HFFc6 (cell line): ENCODE measurements around the gene SOCS3. TPM values are rescaled to one million over a fixed set of nuclear protein-coding genes. Genes with fewer than 3 reads are reported as not detected.
A peak's percentile ranks its signal among the peaks of the same experiment; 100 is the strongest.

Experiments
- DNase-seq: peaks from one replicate; pipeline ENCODE4 v3.0.0-alpha.2; 2018
- H3K27ac Mint-ChIP-seq: 2 replicates; pipeline ENCODE4 v1.8.0; 2020; ENCODE audit warnings: mild to moderate bottlenecking, mixed read lengths
- H3K27me3 Mint-ChIP-seq: 2 replicates; pipeline ENCODE4 v1.8.0; 2021; ENCODE audit warnings: mild to moderate bottlenecking, moderate library complexity, mixed read lengths; ENCODE audit not compliant: insufficient read depth
- H3K36me3 Mint-ChIP-seq: 2 replicates; pipeline ENCODE4 v1.8.0; 2021; ENCODE audit warnings: low read depth, mixed read lengths
- H3K4me1 Mint-ChIP-seq: 2 replicates; pipeline ENCODE4 v1.8.0; 2020; ENCODE audit warnings: low read depth, mixed read lengths
- H3K4me3 Mint-ChIP-seq: 2 replicates; pipeline ENCODE4 v1.8.0; 2020; ENCODE audit warnings: mild to moderate bottlenecking, moderate library complexity, mixed read lengths
- H3K9me3 Mint-ChIP-seq: 2 replicates; pipeline ENCODE4 v1.8.0; 2020; ENCODE audit warnings: mild to moderate bottlenecking, mixed read lengths
- long read RNA-seq: library from polyadenylated mRNA; unstranded; transcript quantifications from one replicate; pipeline ENCODE4 v2.0.0, GENCODE V29; 2019
- total RNA-seq, 6 experiments: library from RNA; stranded (reverse); fragmentation: NEBNext Ultra II Directional; extraction: Animal tissue kit (Norgen Biotek cat#: 25700); gene quantifications; 2 replicates in 1 of 6; 3 replicates in 5 of 6; pipeline ENCODE4 v1.2.3, GENCODE V29; 2021
- TF ChIP-seq, protein P1 (sequence below): fragments of 200-600 bp; sonication (generic); IDR thresholded peaks from 2 replicates; pipeline ENCODE4 v1.5.0; 2021; ENCODE audit warnings: antibody characterized with exemption, mild to moderate bottlenecking

The SOCS3 gene, protein sequence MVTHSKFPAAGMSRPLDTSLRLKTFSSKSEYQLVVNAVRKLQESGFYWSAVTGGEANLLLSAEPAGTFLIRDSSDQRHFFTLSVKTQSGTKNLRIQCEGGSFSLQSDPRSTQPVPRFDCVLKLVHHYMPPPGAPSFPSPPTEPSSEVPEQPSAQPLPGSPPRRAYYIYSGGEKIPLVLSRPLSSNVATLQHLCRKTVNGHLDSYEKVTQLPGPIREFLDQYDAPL
- total RNA-seq = 10 to 100 TPM; 27.4 to 37.2 (median 33.2) TPM
- long read RNA-seq, transcript SOCS3-201 (2 exons, 2,734 nt) = major isoform, 31 of 33 reads
- long read RNA-seq, partial matches to known transcripts = 0 of 33 reads
- long read RNA-seq, other reads (novel, unspliced or antisense) = 2 of 33 reads

DNA sequence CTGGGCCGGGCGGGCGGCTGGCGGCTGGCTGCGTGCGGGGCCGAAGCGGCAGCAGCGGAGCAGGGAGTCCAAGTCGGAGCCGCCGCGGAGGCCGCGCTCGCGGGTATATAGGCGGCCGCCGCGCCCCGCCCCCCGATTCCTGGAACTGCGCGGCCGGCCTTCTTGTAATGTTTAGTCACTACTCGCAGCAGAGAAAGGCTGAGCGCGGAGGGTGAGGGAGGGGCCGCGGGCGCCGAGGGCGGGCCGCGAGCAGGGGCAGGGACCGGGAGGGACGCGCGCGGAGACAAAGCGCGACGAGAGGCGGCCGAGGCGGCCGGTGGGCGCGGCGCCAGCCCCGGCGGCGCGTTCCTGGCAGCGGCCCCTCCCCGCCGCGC, at the start of gene SOCS3:
SOCS3 (minus strand) TSS at position 81 of the 374 bp plus-strand sequence. CDS start 982 bp downstream, outside the sequence.
- peaks cover 27% of the 10 kb centered on the region for H3K27me3 Mint-ChIP-seq
- peak within 1 kb of the TSS; percentile 93 for H3K4me3 Mint-ChIP-seq
- DNase-seq = peak; percentile 97
- TF ChIP-seq, protein P1, sequence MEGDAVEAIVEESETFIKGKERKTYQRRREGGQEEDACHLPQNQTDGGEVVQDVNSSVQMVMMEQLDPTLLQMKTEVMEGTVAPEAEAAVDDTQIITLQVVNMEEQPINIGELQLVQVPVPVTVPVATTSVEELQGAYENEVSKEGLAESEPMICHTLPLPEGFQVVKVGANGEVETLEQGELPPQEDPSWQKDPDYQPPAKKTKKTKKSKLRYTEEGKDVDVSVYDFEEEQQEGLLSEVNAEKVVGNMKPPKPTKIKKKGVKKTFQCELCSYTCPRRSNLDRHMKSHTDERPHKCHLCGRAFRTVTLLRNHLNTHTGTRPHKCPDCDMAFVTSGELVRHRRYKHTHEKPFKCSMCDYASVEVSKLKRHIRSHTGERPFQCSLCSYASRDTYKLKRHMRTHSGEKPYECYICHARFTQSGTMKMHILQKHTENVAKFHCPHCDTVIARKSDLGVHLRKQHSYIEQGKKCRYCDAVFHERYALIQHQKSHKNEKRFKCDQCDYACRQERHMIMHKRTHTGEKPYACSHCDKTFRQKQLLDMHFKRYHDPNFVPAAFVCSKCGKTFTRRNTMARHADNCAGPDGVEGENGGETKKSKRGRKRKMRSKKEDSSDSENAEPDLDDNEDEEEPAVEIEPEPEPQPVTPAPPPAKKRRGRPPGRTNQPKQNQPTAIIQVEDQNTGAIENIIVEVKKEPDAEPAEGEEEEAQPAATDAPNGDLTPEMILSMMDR = no peak
- H3K27ac Mint-ChIP-seq = peak within 1 kb of the TSS; percentile 98
- no peaks in the 10 kb centered on the region for H3K9me3 Mint-ChIP-seq
- H3K36me3 Mint-ChIP-seq = peaks cover 22% of the 10 kb centered on the region
- H3K4me1 Mint-ChIP-seq = peaks cover 37% of the 10 kb centered on the region

DNA sequence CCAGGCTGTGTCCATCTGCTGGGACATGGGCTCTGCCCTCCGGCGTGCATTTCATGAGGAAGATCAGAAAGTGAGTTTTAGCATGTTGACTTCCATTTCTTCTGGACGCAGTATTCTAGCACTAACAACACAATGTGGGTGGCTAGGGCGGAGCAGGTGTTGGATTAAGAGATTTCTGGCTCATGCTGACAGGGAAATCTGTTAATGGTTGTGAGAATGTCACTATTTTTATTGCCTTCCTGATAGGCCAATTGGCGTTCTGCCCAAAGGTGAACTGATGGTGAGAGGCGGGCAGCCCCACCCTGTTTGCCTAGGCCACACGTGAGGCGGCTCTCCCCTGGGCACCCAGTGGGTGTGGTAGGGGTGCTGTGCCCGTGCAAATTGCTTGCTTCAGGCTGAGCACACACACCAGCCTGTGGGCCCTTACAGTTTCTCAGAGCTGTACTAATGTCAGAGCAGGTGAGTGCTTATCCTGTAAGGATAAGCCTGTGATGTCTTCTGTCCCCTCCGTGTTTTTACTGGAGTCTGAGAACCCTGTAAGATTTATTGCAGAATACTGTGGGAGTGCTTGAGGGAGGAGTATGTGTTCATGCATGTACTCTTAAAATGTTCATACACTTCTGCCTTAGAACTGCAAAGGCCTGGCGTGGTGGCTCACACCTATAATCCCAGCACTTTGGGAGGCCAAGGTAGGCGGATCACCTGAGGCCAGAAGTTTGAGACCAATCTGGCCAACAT, 49.5 kb upstream of the SOCS3 start:
- Mint-ChIP-seq H3K36me3 (peaks cover 11% of the 10 kb centered on the region; the same call in 1 of the 2 replicates), H3K9me3 (no peaks in the 10 kb centered on the region), H3K27me3 (no peaks in the 10 kb centered on the region; the same call in 1 of the 2 replicates), H3K4me3 (no peak overlapping the region), H3K4me1 (peaks cover 33% of the 10 kb centered on the region), H3K27ac (no peak overlapping the region)
- no peak for DNase-seq
- TF ChIP-seq, protein P1 = no peak

DNA sequence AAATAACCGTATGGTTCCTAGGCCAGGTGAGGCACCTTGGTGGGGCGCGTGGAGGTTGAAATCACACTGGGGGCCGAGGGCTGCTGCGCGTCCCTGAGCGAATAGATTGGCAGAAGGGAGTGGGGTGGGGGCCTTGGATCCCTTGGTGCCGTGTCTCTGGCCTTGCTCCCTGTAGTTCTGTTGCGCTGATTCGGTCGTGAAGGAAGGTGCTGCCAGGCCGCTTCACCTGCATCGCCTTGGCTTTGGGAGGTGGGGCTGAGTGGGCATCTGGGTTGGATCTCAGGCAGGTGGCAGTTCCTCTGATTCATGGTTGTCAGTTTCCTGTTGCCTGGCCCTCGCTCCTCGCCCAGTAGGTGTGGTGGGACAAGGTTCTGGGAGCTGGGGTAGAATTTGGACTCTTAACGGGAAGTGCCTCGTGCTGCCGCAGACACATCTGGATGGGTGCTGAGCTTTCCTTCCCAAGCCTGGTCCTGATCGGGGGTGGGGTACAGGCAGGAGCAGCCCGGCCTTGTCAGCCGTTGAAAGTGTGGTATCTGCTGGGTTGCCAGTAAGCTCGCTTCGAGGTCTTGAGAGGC, 48.7 kb upstream of the SOCS3 start:
- no peaks in the 10 kb centered on the region; the same call in 1 of the 2 replicates for H3K27me3 Mint-ChIP-seq
- no peak overlapping the region for H3K27ac Mint-ChIP-seq
- TF ChIP-seq, protein P1 = no peak
- H3K4me3 Mint-ChIP-seq = no peak overlapping the region
- H3K36me3 Mint-ChIP-seq = peaks cover 18% of the 10 kb centered on the region; the same call in 1 of the 2 replicates
- H3K4me1 Mint-ChIP-seq = peaks cover 32% of the 10 kb centered on the region
- no peak for DNase-seq
- no peaks in the 10 kb centered on the region for H3K9me3 Mint-ChIP-seq

DNA sequence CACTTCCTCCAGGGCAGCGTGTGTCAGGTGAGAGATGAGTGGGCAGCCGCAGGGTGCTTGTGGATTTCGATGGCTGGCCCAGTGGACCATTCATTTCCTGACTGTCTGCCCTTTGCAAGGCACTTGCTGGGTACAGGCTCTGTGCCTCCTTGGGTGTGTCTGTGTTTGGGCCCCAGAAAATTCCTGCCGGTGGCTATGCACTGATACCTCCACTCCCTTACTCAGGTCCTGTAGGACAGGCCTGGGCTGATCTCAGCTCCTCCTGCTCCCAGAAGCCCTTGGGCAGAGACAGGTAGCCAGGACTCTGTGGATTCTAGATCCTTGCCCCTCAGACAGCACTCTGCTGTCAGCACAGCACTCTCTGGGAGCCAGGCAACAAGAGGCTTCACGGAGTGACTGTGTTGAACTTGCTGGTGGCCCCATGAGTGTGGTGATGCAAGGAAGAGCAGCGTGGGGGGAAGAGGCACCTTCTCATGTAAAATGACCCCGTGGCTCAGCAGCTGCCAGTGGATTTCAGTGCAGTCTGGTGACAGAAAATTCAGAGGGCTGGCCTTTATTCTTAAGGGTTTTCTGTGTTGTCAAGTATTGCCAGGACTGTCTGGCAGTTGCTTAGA, 47.6 kb upstream of the SOCS3 start:
- H3K27ac Mint-ChIP-seq = no peak overlapping the region
- peaks cover 22% of the 10 kb centered on the region for H3K4me1 Mint-ChIP-seq

DNA sequence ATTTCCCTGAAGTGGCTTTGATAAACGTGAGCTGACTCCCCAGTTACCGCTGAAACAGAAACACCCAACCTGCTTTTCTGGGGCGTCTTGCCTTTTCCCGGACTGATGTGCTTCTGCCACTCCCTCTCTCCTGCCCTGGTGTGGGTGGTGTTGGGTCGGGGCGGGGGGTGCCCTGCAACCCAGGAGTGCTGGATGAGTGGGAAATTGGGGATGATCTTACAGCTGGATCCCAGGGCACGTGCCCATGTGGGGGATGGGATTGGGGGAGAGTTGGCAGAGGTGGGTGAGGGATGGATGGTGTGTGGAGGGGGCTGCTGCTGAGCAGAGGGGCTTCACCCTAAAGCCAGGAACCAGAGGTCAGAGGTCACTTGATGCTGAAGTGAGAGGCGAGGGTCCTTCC, 47.0 kb upstream of the SOCS3 start:
- H3K36me3 Mint-ChIP-seq = peaks cover 17% of the 10 kb centered on the region
- H3K4me3 Mint-ChIP-seq = no peak overlapping the region
- no peak overlapping the region for H3K27ac Mint-ChIP-seq
- peaks cover 16% of the 10 kb centered on the region for H3K4me1 Mint-ChIP-seq
- DNase-seq = no peak
- H3K9me3 Mint-ChIP-seq = no peaks in the 10 kb centered on the region
- H3K27me3 Mint-ChIP-seq = no peaks in the 10 kb centered on the region; the same call in 1 of the 2 replicates
- TF ChIP-seq, protein P1 = no peak

More for the DNA sequence above, 47.6 kb upstream of the SOCS3 start:
- Mint-ChIP-seq H3K9me3 (no peaks in the 10 kb centered on the region), H3K4me3 (no peak overlapping the region), H3K36me3 (peaks cover 17% of the 10 kb centered on the region), H3K27me3 (no peaks in the 10 kb centered on the region; the same call in 1 of the 2 replicates)
- DNase-seq = no peak
- TF ChIP-seq, protein P1 = no peak
